Measurements from ENCODE around the gene MORC4. TPM values are rescaled to one million over a fixed set of nuclear protein-coding genes. Genes with fewer than 3 reads are reported as not detected.

MORC4 gene
- total and polyA plus RNA-seq, 2 experiments from 2014 or later: 7.0 to 13.0 TPM

DNA sequence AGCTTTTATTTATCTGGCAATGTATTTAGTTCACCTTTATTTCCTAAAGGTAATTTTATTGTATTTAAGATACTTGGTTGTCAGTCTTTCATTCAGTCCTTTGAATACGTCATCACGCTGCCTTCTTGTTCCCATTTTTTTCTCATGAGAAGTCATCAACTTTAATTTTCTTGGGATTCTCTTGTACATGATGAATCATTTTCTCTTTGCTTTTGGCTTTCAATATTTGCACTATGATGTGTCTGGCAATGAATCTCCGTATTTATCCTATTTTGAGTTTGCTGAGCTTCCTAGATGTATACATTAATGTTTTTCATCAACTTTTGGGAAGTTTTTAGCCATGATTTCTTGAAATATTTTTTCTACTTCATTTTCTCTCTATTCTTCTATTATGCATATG lies 51.4 kb downstream of the MORC4 start:
- Histone ChIP-seq H3K27ac (no peak overlapping the region), H3K27me3 (no peaks in the 10 kb centered on the region), H3K9me3 (ENCODE audit: low read depth) (no peaks in the 10 kb centered on the region), H3K4me1 (ENCODE audit: low read depth) (peaks cover 9% of the 10 kb centered on the region), H3K4me3 (no peak overlapping the region), H3K36me3 (peaks cover 4% of the 10 kb centered on the region)
- TF ChIP-seq, protein P1, sequence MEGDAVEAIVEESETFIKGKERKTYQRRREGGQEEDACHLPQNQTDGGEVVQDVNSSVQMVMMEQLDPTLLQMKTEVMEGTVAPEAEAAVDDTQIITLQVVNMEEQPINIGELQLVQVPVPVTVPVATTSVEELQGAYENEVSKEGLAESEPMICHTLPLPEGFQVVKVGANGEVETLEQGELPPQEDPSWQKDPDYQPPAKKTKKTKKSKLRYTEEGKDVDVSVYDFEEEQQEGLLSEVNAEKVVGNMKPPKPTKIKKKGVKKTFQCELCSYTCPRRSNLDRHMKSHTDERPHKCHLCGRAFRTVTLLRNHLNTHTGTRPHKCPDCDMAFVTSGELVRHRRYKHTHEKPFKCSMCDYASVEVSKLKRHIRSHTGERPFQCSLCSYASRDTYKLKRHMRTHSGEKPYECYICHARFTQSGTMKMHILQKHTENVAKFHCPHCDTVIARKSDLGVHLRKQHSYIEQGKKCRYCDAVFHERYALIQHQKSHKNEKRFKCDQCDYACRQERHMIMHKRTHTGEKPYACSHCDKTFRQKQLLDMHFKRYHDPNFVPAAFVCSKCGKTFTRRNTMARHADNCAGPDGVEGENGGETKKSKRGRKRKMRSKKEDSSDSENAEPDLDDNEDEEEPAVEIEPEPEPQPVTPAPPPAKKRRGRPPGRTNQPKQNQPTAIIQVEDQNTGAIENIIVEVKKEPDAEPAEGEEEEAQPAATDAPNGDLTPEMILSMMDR (IDR thresholded peaks at IDR 0.05; ENCODE audit: low read depth, low read length): no peak
- no peak for DNase-seq (ENCODE audit: low read depth in 1 of 2, low spot score in 1 of 2)

DNA sequence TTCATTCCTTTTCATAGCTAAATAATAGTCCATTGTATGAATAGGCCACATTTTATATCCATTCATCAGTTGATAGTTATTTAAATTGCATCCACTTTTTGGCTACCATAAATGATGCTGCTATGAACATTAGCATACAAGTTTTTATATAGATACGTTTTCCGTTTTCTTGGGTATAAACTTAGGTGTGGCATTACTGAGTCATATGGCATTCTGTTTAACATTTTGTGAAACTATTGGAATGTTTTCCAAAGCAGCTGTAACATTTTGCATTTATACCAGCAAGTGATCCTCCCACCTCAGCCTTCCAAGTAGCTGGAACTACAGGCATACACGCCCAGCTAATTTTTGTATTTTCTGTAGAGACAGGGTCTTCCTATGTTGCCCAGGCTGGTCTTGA lies 53.5 kb downstream of the MORC4 start:
- no peaks in the 10 kb centered on the region for H3K4me1 ChIP-seq (ENCODE audit: low read depth)
- TF ChIP-seq, protein P1 (IDR thresholded peaks at IDR 0.05; ENCODE audit: low read depth, low read length): no peak
- H3K4me3 ChIP-seq: no peak overlapping the region
- DNase-seq (ENCODE audit: low read depth in 1 of 2, low spot score in 1 of 2): no peak
- H3K36me3 ChIP-seq: peaks cover 8% of the 10 kb centered on the region
- no peaks in the 10 kb centered on the region for H3K27me3 ChIP-seq
- no peaks in the 10 kb centered on the region for H3K9me3 ChIP-seq (ENCODE audit: low read depth)
- no peak overlapping the region for H3K27ac ChIP-seq

DNA sequence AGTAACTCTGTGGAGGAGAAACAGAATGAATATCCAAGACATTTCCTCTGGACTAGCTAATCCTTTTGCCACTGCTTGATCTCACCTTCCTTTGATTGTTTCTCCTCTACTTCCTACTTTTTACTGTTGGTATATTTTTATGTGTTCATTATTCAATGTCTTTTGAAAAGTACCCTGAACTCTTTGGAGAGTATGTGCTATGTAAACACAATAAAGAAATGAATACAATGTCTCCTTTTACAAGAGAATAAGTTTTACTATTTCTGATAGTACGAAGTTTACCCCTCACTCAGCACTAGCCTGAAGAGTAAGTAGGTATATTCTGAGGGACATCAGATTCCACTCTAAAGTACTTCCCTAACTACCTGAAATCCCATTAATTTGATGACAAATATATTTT lies 59.9 kb downstream of the MORC4 start:
- Histone ChIP-seq H3K27ac (no peak overlapping the region), H3K27me3 (no peaks in the 10 kb centered on the region), H3K4me1 (ENCODE audit: low read depth) (peaks cover 6% of the 10 kb centered on the region), H3K9me3 (ENCODE audit: low read depth) (no peaks in the 10 kb centered on the region), H3K36me3 (peaks cover 21% of the 10 kb centered on the region), H3K4me3 (no peak overlapping the region)
- no peak for DNase-seq (ENCODE audit: low read depth in 1 of 2, low spot score in 1 of 2)
- TF ChIP-seq, protein P1 (IDR thresholded peaks at IDR 0.05; ENCODE audit: low read depth, low read length): no peak

DNA sequence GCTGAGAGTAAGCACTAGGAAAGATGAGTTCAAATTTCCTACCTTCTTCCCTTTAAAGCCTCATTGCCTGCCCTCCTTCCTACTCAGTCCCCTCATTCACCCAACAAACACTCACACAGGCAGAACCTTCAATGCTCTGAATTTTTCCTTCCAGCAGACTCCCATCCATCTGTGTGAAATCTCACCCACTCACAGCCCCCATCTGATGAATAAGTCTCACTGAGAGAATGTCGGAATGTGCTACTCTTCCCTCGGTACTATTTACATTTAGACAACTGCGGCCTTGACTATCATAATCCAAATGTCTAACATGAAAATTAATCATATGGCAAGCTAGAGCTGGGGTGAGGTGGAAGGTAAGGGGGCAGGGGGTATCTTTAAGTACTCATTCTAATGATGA lies 60.4 kb downstream of the MORC4 start:
- TF ChIP-seq, protein P1 (IDR thresholded peaks at IDR 0.05; ENCODE audit: low read depth, low read length): no peak
- H3K27ac ChIP-seq: no peak overlapping the region

DNA sequence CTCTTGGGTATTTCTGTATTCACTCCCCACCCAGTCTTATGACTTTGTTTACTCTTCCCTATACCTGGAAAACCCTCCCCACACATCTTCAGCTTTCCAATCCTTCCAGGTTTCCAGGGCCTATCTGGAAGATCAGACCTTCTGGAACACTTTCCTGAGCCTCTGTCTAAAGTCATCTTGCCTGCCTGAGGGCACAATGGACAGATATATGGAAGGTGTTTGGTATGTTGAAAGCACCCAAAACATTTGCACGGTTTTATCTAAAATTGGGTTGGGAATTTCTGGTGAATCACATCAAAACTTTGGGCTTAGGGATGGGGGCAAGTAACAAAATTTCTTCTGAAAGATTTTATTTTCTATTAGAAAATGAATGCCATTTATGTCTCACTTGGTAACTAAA lies 63.8 kb downstream of the MORC4 start:
- H3K27me3 ChIP-seq: no peaks in the 10 kb centered on the region
- DNase-seq (ENCODE audit: low read depth in 1 of 2, low spot score in 1 of 2): no peak
- H3K27ac ChIP-seq: no peak overlapping the region
- H3K9me3 ChIP-seq (ENCODE audit: low read depth): no peaks in the 10 kb centered on the region
- H3K4me1 ChIP-seq (ENCODE audit: low read depth): peaks cover 34% of the 10 kb centered on the region
- peaks cover 11% of the 10 kb centered on the region for H3K36me3 ChIP-seq
- TF ChIP-seq, protein P1 (IDR thresholded peaks at IDR 0.05; ENCODE audit: low read depth, low read length): no peak
- no peak overlapping the region for H3K4me3 ChIP-seq

More for the DNA sequence above, 60.4 kb downstream of the MORC4 start:
- DNase-seq (ENCODE audit: low read depth in 1 of 2, low spot score in 1 of 2): no peak
- Histone ChIP-seq H3K36me3 (peaks cover 21% of the 10 kb centered on the region), H3K4me1 (ENCODE audit: low read depth) (peaks cover 8% of the 10 kb centered on the region), H3K27me3 (no peaks in the 10 kb centered on the region), H3K9me3 (ENCODE audit: low read depth) (no peaks in the 10 kb centered on the region), H3K4me3 (no peak overlapping the region)

DNA sequence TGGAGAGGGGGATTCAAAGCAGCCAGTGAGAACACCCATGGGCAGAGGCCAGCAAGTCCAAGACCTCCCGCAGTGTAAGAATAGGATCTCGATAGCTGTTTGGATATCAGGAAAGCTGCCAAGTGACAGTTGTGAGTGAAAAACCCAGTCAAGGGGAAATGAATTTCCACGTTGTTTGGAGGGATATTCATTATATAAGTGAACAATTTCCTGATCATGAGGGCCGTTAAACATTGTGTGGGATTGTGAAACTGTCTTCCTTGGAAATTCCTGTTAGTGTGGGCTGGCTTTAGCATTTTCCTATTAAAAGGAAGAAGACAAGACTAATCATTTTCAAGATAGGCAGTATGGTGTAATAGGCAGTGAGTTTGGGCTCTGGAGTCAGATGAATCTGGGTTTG lies 64.8 kb downstream of the MORC4 start:
- TF ChIP-seq, protein P1 (IDR thresholded peaks at IDR 0.05; ENCODE audit: low read depth, low read length): no peak
- Histone ChIP-seq H3K9me3 (ENCODE audit: low read depth) (no peaks in the 10 kb centered on the region), H3K4me3 (no peak overlapping the region), H3K36me3 (peaks cover 3% of the 10 kb centered on the region), H3K27ac (peak overlapping the region; percentile 54), H3K27me3 (no peaks in the 10 kb centered on the region), H3K4me1 (ENCODE audit: low read depth) (peaks cover 39% of the 10 kb centered on the region)
- DNase-seq (ENCODE audit: low read depth in 1 of 2, low spot score in 1 of 2): peak in 1 of 2 donors; percentile 66
